ENCODE measurements around the gene ZSWIM8.
"Not testable (repeated sequence)": the region's sequence is repeated elsewhere in the genome, so short reads cannot be mapped to it uniquely, and the experiment has no call there.

The ZSWIM8 gene

GRCh38 chr10:73814896-73815718, 29.7 kb downstream of the ZSWIM8 start:
- DNase-seq = no peak

GRCh38 chr10:73815719-73816030, 30.3 kb downstream of the ZSWIM8 start:
- no peak for DNase-seq

- no peak for DNase-seq
Measured at GRCh38 chr10:73816917-73817729, 31.7 kb downstream of the ZSWIM8 start.

GRCh38 chr10:73817826-73818225, 32.4 kb downstream of the ZSWIM8 start:
- no peak for DNase-seq

- no peak for DNase-seq
Measured at GRCh38 chr10:73818402-73818801, 33.0 kb downstream of the ZSWIM8 start.

GRCh38 chr10:73819081-73819480, 33.7 kb downstream of the ZSWIM8 start:
- DNase-seq = no peak

- DNase-seq = no peak
Measured at GRCh38 chr10:73819513-73820093, 34.2 kb downstream of the ZSWIM8 start.

- no peak for DNase-seq
Measured at GRCh38 chr10:73823391-73823790, 38.0 kb downstream of the ZSWIM8 start.

- DNase-seq = no peak
Measured at GRCh38 chr10:73824146-73824725, 38.8 kb downstream of the ZSWIM8 start.

- no peak for DNase-seq
Measured at GRCh38 chr10:73827346-73828089, 42.1 kb downstream of the ZSWIM8 start.

- no peak for DNase-seq
Measured at GRCh38 chr10:73828161-73828560, 42.8 kb downstream of the ZSWIM8 start.

GRCh38 chr10:73829090-73829489, 43.7 kb downstream of the ZSWIM8 start:
- DNase-seq = not testable (repeated sequence)

GRCh38 chr10:73836427-73836980, 51.1 kb downstream of the ZSWIM8 start:
- no peak for DNase-seq

- DNase-seq = no peak
Measured at GRCh38 chr10:73837072-73837471, 51.7 kb downstream of the ZSWIM8 start.

GRCh38 chr10:73838008-73838567, 52.7 kb downstream of the ZSWIM8 start:
- DNase-seq = no peak

- DNase-seq = no peak
Measured at GRCh38 chr10:73838827-73839226, 53.4 kb downstream of the ZSWIM8 start.

GRCh38 chr10:73839276-73839966, 54.0 kb downstream of the ZSWIM8 start:
- DNase-seq = no peak

GRCh38 chr10:73840056-73840402, 54.6 kb downstream of the ZSWIM8 start:
- DNase-seq = no peak

- DNase-seq = no peak
Measured at GRCh38 chr10:73840403-73841060, 55.1 kb downstream of the ZSWIM8 start.

GRCh38 chr10:73841061-73841421, 55.6 kb downstream of the ZSWIM8 start:
- DNase-seq = no peak
